Measurements from ENCODE around the gene GPR143.

The GPR143 gene

GRCh38 chrX:9797384-9798360 is 32.0 kb upstream of the GPR143 start:
- TF ChIP-seq CTCF (IDR thresholded peaks at IDR 0.05; ENCODE audit: control insufficient read depth, insufficient read depth, low read depth, low read length, missing control alignments) = no peak
- DNase-seq (ENCODE audit: low read depth) = no peak
- H3K4me3 ChIP-seq (ENCODE audit: control insufficient read depth, low read depth, low read length) = no peak overlapping the region

GRCh38 chrX:9794495-9794894 is 28.8 kb upstream of the GPR143 start:
- TF ChIP-seq CTCF (IDR thresholded peaks at IDR 0.05; ENCODE audit: control insufficient read depth, insufficient read depth, low read depth, low read length, missing control alignments) = no peak
- no peak overlapping the region for H3K4me3 ChIP-seq (ENCODE audit: control insufficient read depth, low read depth, low read length)
- no peak for DNase-seq (ENCODE audit: low read depth)

GRCh38 chrX:9790866-9791265 is 25.2 kb upstream of the GPR143 start:
- no peak for TF ChIP-seq CTCF (IDR thresholded peaks at IDR 0.05; ENCODE audit: control insufficient read depth, insufficient read depth, low read depth, low read length, missing control alignments)
- no peak overlapping the region for H3K4me3 ChIP-seq (ENCODE audit: control insufficient read depth, low read depth, low read length)
- no peak for DNase-seq (ENCODE audit: low read depth)

GRCh38 chrX:9789555-9789954 is 23.9 kb upstream of the GPR143 start:
- H3K4me3 ChIP-seq (ENCODE audit: control insufficient read depth, low read depth, low read length) = no peak overlapping the region
- no peak for TF ChIP-seq CTCF (IDR thresholded peaks at IDR 0.05; ENCODE audit: control insufficient read depth, insufficient read depth, low read depth, low read length, missing control alignments)
- DNase-seq (ENCODE audit: low read depth) = no peak

- TF ChIP-seq CTCF (IDR thresholded peaks at IDR 0.05; ENCODE audit: control insufficient read depth, insufficient read depth, low read depth, low read length, missing control alignments) = no peak
- no peak overlapping the region for H3K4me3 ChIP-seq (ENCODE audit: control insufficient read depth, low read depth, low read length)
- DNase-seq (ENCODE audit: low read depth) = no peak
Measured at GRCh38 chrX:9788911-9789310, 23.3 kb upstream of the GPR143 start.

GRCh38 chrX:9786798-9787635 is 21.4 kb upstream of the GPR143 start:
- no peak overlapping the region for H3K4me3 ChIP-seq (ENCODE audit: control insufficient read depth, low read depth, low read length)
- DNase-seq (ENCODE audit: low read depth) = no peak
- no peak for TF ChIP-seq CTCF (IDR thresholded peaks at IDR 0.05; ENCODE audit: control insufficient read depth, insufficient read depth, low read depth, low read length, missing control alignments)
